HG02610 (cell line): ENCODE results near the gene ZNF329.
"Not testable (repeated sequence)": the region's sequence is repeated elsewhere in the genome, so short reads cannot be mapped to it uniquely, and the experiment has no call there.

Experiments used
- ATAC-seq: cut with Tn5 transposase; IDR thresholded peaks from one replicate; pipeline ENCODE4 v1.9.1; 2021; ENCODE audit warnings: mild to moderate bottlenecking, moderate library complexity; ENCODE audit not compliant: unreplicated experiment

The ZNF329 gene

GRCh38 chr19:58150328-58150921 is at the start of gene ZNF329:
Gene ZNF329, minus strand, starts transcription at chr19:58150789. Its CDS starts 21,286 bp downstream, at chr19:58129503.
- ATAC-seq = peak; percentile 68

GRCh38 chr19:58196901-58197616 is 46.5 kb upstream of the ZNF329 start:
- no peak for ATAC-seq

GRCh38 chr19:58183817-58184215 is 33.2 kb upstream of the ZNF329 start:
- peak; percentile 6 for ATAC-seq

- peak; percentile 88 for ATAC-seq
Observed at GRCh38 chr19:58182989-58183816, 32.6 kb upstream of the ZNF329 start, which contains the start of gene ZNF274. Gene ZNF274, plus strand, starts transcription at chr19:58183061. Its CDS starts 905 bp downstream, at chr19:58183966.

- ATAC-seq = no peak
Observed at GRCh38 chr19:58182577-58182988, 32.0 kb upstream of the ZNF329 start.

GRCh38 chr19:58181902-58182576 is 31.4 kb upstream of the ZNF329 start:
- no peak for ATAC-seq

- no peak for ATAC-seq
Observed at GRCh38 chr19:58170860-58171259, 20.3 kb upstream of the ZNF329 start.

GRCh38 chr19:58166708-58167280 is 16.2 kb upstream of the ZNF329 start:
- no peak for ATAC-seq

GRCh38 chr19:58166268-58166667 is 15.7 kb upstream of the ZNF329 start:
- ATAC-seq = no peak

- no peak for ATAC-seq
Observed at GRCh38 chr19:58157045-58157728, 6.6 kb upstream of the ZNF329 start.

GRCh38 chr19:58154679-58155648 is 4.4 kb upstream of the ZNF329 start:
- peak; percentile 68 for ATAC-seq

- no peak for ATAC-seq
Observed at GRCh38 chr19:58154287-58154678, 3.7 kb upstream of the ZNF329 start.

- no peak for ATAC-seq
Observed at GRCh38 chr19:58153386-58153785, 2.8 kb upstream of the ZNF329 start.

GRCh38 chr19:58147475-58147874 is 3.1 kb downstream of the ZNF329 start:
- ATAC-seq = not testable (repeated sequence)

- ATAC-seq = no peak
Observed at GRCh38 chr19:58145849-58146248, 4.7 kb downstream of the ZNF329 start.

- no peak for ATAC-seq
Observed at GRCh38 chr19:58134244-58134643, 16.3 kb downstream of the ZNF329 start.

- ATAC-seq = no peak
Observed at GRCh38 chr19:58129284-58129683, 21.3 kb downstream of the ZNF329 start.

- ATAC-seq = no peak
Observed at GRCh38 chr19:58128041-58128685, 22.4 kb downstream of the ZNF329 start.
